ENCODE measurements around the gene THSD7A.

- TF ChIP-seq CTCF (IDR thresholded peaks at IDR 0.05) (no peak), POLR2A (IDR thresholded peaks at IDR 0.05) (no peak)
Observed at GRCh38 chr7:11699666-11700065, 132.3 kb downstream of the THSD7A start.
